Measurements from ENCODE around the gene RXRB.

GRCh38 chr6:33174784-33175183 lies 25.7 kb downstream of the RXRB start:
- no peak for TF ChIP-seq POLR2A (IDR thresholded peaks at IDR 0.05)
- TF ChIP-seq POLR2AphosphoS5 (IDR thresholded peaks at IDR 0.05): no peak
- TF ChIP-seq, protein P1, sequence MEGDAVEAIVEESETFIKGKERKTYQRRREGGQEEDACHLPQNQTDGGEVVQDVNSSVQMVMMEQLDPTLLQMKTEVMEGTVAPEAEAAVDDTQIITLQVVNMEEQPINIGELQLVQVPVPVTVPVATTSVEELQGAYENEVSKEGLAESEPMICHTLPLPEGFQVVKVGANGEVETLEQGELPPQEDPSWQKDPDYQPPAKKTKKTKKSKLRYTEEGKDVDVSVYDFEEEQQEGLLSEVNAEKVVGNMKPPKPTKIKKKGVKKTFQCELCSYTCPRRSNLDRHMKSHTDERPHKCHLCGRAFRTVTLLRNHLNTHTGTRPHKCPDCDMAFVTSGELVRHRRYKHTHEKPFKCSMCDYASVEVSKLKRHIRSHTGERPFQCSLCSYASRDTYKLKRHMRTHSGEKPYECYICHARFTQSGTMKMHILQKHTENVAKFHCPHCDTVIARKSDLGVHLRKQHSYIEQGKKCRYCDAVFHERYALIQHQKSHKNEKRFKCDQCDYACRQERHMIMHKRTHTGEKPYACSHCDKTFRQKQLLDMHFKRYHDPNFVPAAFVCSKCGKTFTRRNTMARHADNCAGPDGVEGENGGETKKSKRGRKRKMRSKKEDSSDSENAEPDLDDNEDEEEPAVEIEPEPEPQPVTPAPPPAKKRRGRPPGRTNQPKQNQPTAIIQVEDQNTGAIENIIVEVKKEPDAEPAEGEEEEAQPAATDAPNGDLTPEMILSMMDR (IDR thresholded peaks at IDR 0.05): no peak

Measured in sigmoid colon (tissue), 4 donors.